Psoas muscle (tissue), 8 donors: ENCODE measurements around the gene ADAP2. TPM values are rescaled to one million over a fixed set of nuclear protein-coding genes. Genes with fewer than 3 reads are reported as not detected.

ENCODE experiments used
- ATAC-seq, 4 donors: fragments of 200-7000 bp; cut with Tn5 transposase; one replicate each; pipeline ENCODE4 v1.9.1; 2020; ENCODE audit warnings: moderate library complexity in 3 of 4, mild to moderate bottlenecking in 2 of 4
- DNase-seq, 2 donors: peaks; one replicate each; pipeline ENCODE4 v3.0.0-alpha.2; 2020
- H3K27ac ChIP-seq: fragments of 200-600 bp; one replicate; pipeline ENCODE4 v1.8.0; 2022
- H3K27me3 ChIP-seq, 3 donors: fragments of 200-600 bp in 1 of 3; one replicate each; pipeline versions ENCODE4 v1.6.1 to v1.8.0; 2013 to 2022; ENCODE audit warnings: low read length in 2 of 3, mild to moderate bottlenecking in 2 of 3, moderate library complexity in 1 of 3; ENCODE audit not compliant: insufficient read depth in 3 of 3
- H3K36me3 ChIP-seq, 2 donors: fragments of 200-600 bp in 1 of 2; one replicate each; pipeline versions ENCODE4 v1.6.1 to v1.8.0; 2013 to 2022; ENCODE audit warnings: low read depth in 1 of 2, mild to moderate bottlenecking in 1 of 2, moderate library complexity in 1 of 2; ENCODE audit not compliant: insufficient read depth in 1 of 2
- H3K4me1 ChIP-seq: fragments of 200-600 bp; one replicate; pipeline ENCODE4 v1.8.0; 2022
- H3K4me3 ChIP-seq: fragments of 200-600 bp; one replicate; pipeline ENCODE4 v1.8.0; 2022; ENCODE audit warnings: mild to moderate bottlenecking
- H3K9me3 ChIP-seq: fragments of 200-600 bp; one replicate; pipeline ENCODE4 v1.8.0; 2022
- CTCF ChIP-seq: fragments of 200-600 bp; IDR thresholded peaks from one replicate; pipeline ENCODE4 v1.8.0; 2022; ENCODE audit warnings: antibody characterized with exemption
- WGBS, 3 donors: extraction: QIAGEN DNeasy Blood & Tissue Kit; methylation state at CpG; one replicate each; pipeline versions ENCODE4 v1.1.6 to v1.1.7; 2013; 5-methylcytosine and 5-hydroxymethylcytosine counted together
- intact Hi-C, 2 donors: fragments of 100-400 bp; cut with DNase I; formaldehyde crosslinking; loops; one replicate each; pipeline versions ENCODE4 v1.11.0 to v1.14.2; 2022
- polyA plus RNA-seq, 3 donors: library from polyadenylated mRNA; stranded (reverse); fragments of 200-250 nt; gene quantifications; one replicate each; pipeline ENCODE4 v1.2.3, GENCODE V29; 2013
- total RNA-seq, 4 donors: library from RNA; stranded (reverse); fragmentation: NEBNext Ultra II Directional in 2 of 4; extraction: Animal tissue kit (Norgen Biotek cat#: 25700) in 2 of 4; gene quantifications; one replicate each; pipeline versions ENCODE4 v1.2.1 to v1.2.4, GENCODE V29; 2021 to 2023
- donor health status: healthy with polysubstance abuse.
- donor health status: DM: no; HTN: no; CAD: no; lungs with moderate emphysema.
- donor health status: Bipolar disorder and iron deficiency.
- donor health status: healthy.
- donor health status: DM: yes; HTN: yes; CAD: no.
- donor health status: DM: no; HTN: no; CAD: no.
- donor health status: DM: no; HTN: no; CAD: no.
- donor health status: DM: yes; HTN: yes; CAD: no.

ADAP2 gene
- total and polyA plus RNA-seq, 7 donors = 1.0 to 4.6 (median 3.4) TPM

GRCh38 chr17:30997842-30998241, 76.1 kb downstream of the ADAP2 start:
- no peaks in the 10 kb centered on the region for H3K4me1 ChIP-seq
- H3K36me3 ChIP-seq = peaks cover 0 to 56% of the 10 kb centered on the region in 2 donors
- DNase-seq = no peak
- no peak overlapping the region for H3K27ac ChIP-seq
- intact Hi-C loops = no loop called here
- TF ChIP-seq CTCF = no peak
- H3K4me3 ChIP-seq = no peak overlapping the region
- H3K27me3 ChIP-seq = no peaks in the 10 kb centered on the region
- H3K9me3 ChIP-seq = no peaks in the 10 kb centered on the region
- whole genome bisulfite sequencing, 3 donors = 89 to 96% (median 91%) methylated on average over 5 of the region's 5 CpGs
- ATAC-seq = no peak

GRCh38 chr17:31002047-31002446, 80.3 kb downstream of the ADAP2 start:
- H3K27me3 ChIP-seq = peaks cover 0 to 3% (median 0%) of the 10 kb centered on the region in 3 donors
- WGBS, 3 donors = 83 to 90% (median 88%) methylated on average over 7 of the region's 7 CpGs
- intact Hi-C loops = no loop called here
- DNase-seq = no peak
- H3K9me3 ChIP-seq = no peaks in the 10 kb centered on the region
- ATAC-seq = no peak
- H3K4me3 ChIP-seq = no peak overlapping the region
- no peak overlapping the region for H3K27ac ChIP-seq
- peaks cover 0 to 34% of the 10 kb centered on the region in 2 donors for H3K36me3 ChIP-seq
- no peaks in the 10 kb centered on the region for H3K4me1 ChIP-seq
- TF ChIP-seq CTCF = no peak

GRCh38 chr17:31003225-31003866, 81.6 kb downstream of the ADAP2 start:
- Histone ChIP-seq H3K4me1 (no peaks in the 10 kb centered on the region), H3K4me3 (no peak overlapping the region), H3K27me3 (peaks cover 0 to 3% (median under 1%) of the 10 kb centered on the region in 3 donors), H3K9me3 (no peaks in the 10 kb centered on the region), H3K27ac (no peak overlapping the region), H3K36me3 (peaks cover 0 to 21% of the 10 kb centered on the region in 2 donors)
- WGBS, 3 donors = 96 to 99% (median 98%) methylated on average over 5 of the region's 5 CpGs
- no peak for TF ChIP-seq CTCF
- DNase-seq (no peak), ATAC-seq (no peak)
- intact Hi-C loops = no loop called here

GRCh38 chr17:31004160-31004559, 82.4 kb downstream of the ADAP2 start:
- DNase-seq (no peak), ATAC-seq (no peak)
- intact Hi-C loops = no loop called here
- whole genome bisulfite sequencing, 3 donors = 73 to 86% (median 81%) methylated on average over 2 of the region's 2 CpGs
- Histone ChIP-seq H3K27ac (no peak overlapping the region), H3K36me3 (peaks cover 0 to 12% of the 10 kb centered on the region in 2 donors), H3K9me3 (no peaks in the 10 kb centered on the region), H3K4me3 (no peak overlapping the region), H3K4me1 (no peaks in the 10 kb centered on the region), H3K27me3 (peaks cover 0 to 7% (median 3%) of the 10 kb centered on the region in 3 donors)
- no peak for TF ChIP-seq CTCF
